ENCODE data around the gene CUBN.

DNA sequence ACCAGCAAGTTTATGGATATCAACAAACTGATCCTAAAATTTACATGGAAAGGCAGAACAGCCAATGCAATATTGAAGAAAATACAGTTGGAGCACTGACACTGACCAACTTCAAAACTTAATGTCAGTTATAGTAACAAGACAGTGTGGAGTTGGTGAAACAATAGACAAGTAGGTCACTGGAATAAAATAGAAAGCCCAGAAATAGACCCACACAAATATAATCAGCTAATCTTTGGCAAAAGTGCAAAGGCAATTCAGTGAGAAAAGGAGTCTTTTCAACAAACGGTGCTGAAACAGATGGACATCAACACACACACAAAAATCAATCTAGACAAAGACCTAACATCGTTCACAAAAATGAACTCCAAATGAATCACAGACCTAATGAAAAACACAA, 326.1 kb downstream of the CUBN start:
- TF ChIP-seq, protein P1, sequence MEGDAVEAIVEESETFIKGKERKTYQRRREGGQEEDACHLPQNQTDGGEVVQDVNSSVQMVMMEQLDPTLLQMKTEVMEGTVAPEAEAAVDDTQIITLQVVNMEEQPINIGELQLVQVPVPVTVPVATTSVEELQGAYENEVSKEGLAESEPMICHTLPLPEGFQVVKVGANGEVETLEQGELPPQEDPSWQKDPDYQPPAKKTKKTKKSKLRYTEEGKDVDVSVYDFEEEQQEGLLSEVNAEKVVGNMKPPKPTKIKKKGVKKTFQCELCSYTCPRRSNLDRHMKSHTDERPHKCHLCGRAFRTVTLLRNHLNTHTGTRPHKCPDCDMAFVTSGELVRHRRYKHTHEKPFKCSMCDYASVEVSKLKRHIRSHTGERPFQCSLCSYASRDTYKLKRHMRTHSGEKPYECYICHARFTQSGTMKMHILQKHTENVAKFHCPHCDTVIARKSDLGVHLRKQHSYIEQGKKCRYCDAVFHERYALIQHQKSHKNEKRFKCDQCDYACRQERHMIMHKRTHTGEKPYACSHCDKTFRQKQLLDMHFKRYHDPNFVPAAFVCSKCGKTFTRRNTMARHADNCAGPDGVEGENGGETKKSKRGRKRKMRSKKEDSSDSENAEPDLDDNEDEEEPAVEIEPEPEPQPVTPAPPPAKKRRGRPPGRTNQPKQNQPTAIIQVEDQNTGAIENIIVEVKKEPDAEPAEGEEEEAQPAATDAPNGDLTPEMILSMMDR (IDR thresholded peaks at IDR 0.05; ENCODE audit: insufficient read depth, low read depth, low read length), result no peak
- TF ChIP-seq EZH2 (IDR thresholded peaks at IDR 0.05; ENCODE audit: insufficient read depth, low read length), result no peak

All from astrocyte (in vitro differentiated cells and primary cell).